ES-I3 (cell line): ENCODE data around the gene PALM.

ENCODE experiments used
- H3K36me3 ChIP-seq: 2 replicates; pipeline ENCODE4 v1.6.1; 2013; ENCODE audit warnings: mild to moderate bottlenecking, low read length, control low read depth, moderate library complexity; ENCODE audit not compliant: insufficient read depth
- H3K4me1 ChIP-seq: 2 replicates; pipeline ENCODE4 v1.6.1; 2013; ENCODE audit warnings: mild to moderate bottlenecking, control low read depth, low read length; ENCODE audit not compliant: insufficient read depth
- H3K9ac ChIP-seq: 2 replicates; pipeline ENCODE4 v1.6.1; 2013; ENCODE audit warnings: low read depth, mild to moderate bottlenecking, low read length, moderate library complexity
- H3K9me3 ChIP-seq: 2 replicates; pipeline ENCODE4 v1.6.1; 2013; ENCODE audit warnings: mild to moderate bottlenecking, low read length, moderate library complexity; ENCODE audit not compliant: control insufficient read depth, insufficient read depth

The PALM gene

DNA sequence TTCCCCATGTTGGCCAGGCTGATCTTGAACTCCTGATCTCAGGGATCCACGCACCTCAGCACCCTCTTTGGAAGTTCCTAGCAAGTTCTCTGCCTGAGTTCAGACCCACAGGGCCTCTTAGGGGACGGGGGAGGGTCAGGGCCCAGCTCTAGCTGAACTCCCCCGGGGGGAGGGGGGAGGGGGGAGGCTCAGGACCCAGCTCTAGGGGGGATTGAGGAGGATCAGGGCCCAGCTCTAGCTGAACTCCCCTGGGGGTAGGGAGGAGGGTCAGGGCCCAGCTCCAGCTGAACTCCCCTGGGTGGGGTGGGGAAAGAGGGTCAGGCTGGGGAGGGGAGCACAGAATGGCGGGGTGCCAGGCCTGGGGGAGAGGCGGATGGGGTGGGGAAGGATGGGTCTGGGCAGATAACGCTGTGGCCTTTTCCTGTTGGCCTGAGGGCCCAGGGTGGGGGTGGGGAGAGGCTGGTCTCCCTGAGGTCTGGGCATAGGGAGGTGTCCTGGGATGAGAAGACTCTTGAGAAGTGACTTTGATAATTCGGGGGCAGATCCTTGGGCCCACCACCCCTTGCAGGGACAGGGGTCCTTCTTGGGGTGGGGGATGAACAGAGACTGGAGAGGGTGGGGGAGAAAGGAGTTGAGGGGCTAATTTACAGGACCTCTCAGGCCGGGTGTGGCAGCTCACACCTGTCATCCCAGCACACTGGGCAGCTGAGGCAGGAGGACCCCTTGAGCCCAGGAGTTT, 83.0 kb downstream of the PALM start:
- no peaks in the 10 kb centered on the region for H3K36me3 ChIP-seq
- no peak overlapping the region for H3K9ac ChIP-seq
- H3K4me1 ChIP-seq: peaks cover 21% of the 10 kb centered on the region; the same call in 1 of the 2 replicates
- no peaks in the 10 kb centered on the region for H3K9me3 ChIP-seq

DNA sequence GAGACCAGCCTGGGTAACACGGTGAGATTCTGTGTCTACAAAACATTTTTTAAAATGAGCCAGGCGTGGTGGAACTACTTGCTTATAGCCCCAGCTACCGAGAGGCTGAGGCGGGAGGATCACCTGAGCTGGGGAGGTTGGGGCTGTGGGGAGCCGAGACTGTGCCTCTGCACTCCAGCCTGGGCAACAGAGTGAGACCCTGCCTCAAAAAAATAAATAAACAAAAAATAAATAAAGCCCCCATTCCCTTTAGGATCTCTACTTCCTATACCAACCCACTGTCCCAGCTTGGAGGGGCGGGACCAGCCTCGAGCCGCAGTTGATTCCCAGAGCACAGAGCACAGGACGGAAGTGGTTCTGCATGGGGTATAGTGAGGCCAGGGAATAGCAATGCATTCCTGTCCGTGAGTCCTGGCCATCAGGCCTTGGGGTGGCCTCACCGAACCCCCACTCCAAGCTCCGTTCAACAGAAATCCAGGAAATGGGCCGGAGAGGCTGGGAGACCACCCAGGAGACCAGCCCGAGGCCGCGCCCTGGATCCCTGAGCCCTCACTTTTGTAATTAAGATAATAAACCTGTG, 83.7 kb downstream of the PALM start:
- Histone ChIP-seq H3K9ac (no peak overlapping the region), H3K36me3 (no peaks in the 10 kb centered on the region), H3K4me1 (peaks cover 21% of the 10 kb centered on the region; the same call in 1 of the 2 replicates), H3K9me3 (no peaks in the 10 kb centered on the region)

DNA sequence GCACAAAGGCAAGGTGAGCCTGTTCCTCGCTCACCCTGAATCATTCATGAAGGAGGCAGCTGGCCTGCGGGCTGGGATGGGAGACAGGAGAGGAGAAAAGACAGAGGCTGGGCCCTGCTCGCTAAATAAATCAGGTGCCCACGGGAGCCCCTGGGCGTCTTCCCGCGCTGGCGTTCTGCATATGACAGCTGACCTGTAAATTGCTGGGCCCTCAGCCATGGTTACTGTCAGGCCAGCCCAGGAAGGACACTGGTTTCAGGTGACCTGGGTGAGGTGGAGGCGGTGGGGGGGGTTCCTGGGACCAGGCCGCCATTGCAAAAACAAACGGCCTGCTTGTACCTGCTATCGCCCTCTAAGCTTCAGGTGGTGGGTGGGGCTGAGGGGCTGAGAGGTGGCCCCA, 85.1 kb downstream of the PALM start:
- no peaks in the 10 kb centered on the region for H3K9me3 ChIP-seq
- H3K9ac ChIP-seq: no peak overlapping the region
- H3K36me3 ChIP-seq: no peaks in the 10 kb centered on the region
- H3K4me1 ChIP-seq: peaks cover 18% of the 10 kb centered on the region; the same call in 1 of the 2 replicates

DNA sequence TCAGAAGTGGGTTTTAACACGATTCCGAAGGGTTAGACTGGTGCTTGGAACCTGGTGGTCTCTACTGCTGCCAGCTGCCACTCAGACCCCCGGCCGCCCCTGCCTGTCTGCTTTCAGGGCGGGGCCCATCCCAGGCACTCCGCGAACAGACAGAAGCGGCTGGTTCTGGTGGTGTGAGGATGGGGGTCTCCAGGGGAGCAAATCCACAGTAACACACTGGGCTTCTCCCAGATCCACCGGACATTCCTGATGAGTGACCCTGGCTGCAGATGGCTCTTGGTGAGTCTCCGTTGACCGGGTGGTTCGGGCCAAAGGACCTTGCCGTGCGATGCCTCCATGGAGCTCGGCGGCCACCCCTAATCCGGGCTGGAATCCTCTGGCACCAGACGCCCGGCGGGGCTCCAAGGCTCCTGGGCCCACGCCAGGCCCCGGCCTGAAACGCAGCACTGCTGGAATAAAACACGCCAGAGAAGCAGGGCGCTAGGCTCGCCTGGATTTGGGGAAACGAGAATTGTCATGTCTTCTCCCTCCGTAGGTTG, 86.4 kb downstream of the PALM start:
- no peaks in the 10 kb centered on the region for H3K9me3 ChIP-seq
- H3K36me3 ChIP-seq: no peaks in the 10 kb centered on the region
- peaks cover 9% of the 10 kb centered on the region for H3K4me1 ChIP-seq
- H3K9ac ChIP-seq: no peak overlapping the region

DNA sequence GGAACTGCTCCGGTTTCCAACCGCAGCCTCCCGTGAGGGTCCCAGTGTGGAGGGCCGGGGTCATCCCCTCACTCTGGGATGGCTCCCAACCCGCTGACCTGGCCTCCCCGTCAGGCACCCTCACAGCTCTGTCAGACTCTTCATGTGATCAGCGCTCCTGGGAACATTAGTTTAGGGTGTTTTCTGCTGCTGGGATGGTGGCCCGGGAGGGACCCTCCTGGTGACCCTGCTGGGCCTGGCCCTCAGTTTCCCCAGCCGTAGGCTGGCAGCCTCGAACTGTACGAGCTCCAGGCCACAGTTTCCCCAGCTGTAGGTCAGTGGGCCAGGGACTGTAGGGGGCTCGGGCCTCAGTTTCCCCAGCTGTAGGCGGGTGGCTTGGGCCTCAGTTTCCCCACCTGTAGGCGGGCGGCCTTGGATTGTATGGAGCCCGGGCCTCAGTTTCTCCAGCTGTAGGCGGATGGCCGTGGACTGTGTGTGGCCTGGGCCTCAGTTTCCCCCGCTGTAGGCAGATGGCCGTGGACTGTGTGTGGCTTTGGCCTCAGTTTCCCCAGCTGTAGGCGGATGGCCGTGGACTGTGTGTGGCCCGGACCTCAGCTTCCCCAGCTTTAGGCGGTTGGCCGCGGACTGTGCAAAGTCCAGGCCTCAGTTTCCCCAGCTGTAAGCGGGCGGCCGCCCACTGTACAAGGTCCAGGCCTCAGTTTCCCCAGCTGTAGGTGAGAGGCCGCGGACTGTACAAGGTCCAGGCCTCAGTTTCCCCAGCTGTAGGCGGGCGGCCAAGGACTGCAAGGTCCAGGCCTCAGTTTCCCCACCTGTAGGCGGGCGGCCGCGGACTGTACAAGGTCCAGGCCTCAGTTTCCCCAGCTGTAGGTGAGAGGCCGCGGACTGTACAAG, 87.2 kb downstream of the PALM start:
- Histone ChIP-seq H3K9ac (no peak overlapping the region; the same call in 1 of the 2 replicates), H3K36me3 (0 out of 2 replicates have a peak, but pooled peaks cover 1% of the 10 kb centered on the region), H3K9me3 (no peaks in the 10 kb centered on the region), H3K4me1 (peaks cover 16% of the 10 kb centered on the region)

DNA sequence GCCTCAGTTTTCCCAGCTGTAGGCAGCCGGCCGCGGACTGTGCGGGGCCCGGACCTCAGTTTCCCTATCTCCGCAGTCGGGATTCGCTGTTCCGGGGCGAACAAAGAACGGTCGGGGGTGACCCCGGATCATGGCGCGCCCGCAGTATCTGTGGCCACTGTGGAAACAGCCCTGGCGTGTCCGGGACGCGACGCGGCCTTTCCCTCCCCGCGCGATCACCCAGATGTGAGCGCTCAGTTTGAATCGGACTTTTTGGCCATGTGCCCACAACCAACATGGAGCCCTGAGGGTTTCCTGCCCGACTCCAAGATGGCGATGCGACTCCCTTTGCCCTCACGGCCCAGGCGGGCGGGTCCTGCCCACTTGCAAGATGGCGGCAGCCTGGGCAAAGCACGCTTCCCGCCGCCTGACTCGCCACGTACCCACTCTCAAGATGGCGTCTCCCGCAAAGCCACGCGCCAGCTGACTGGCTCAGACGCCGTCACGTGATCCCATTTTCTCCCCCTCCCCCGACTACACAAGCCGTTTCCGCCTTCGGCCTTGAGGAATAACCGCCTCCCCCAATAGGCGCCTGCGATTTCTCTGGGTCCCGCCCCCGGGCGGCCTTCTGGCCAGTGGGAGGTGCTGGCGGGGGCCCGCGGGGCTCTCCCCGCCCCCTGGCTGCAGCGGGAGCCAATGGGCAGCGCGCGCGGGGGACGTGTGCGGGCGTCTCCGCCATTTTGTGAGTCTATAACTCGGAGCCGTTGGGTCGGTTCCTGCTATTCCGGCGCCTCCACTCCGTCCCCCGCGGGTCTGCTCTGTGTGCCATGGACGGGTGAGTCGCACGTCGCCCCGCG, 88.2 kb downstream of the PALM start, which contains the start of gene PTBP1:
Gene PTBP1, plus strand, starts transcription at position 761 of the 836 bp plus-strand sequence. Its CDS starts 46 bp downstream, at position 807.
- Histone ChIP-seq H3K9ac (peak within 1 kb of the TSS; percentile 93), H3K9me3 (no peaks in the 10 kb centered on the region), H3K36me3 (0 out of 2 replicates have a peak, but pooled peaks cover 3% of the 10 kb centered on the region), H3K4me1 (peaks cover 14% of the 10 kb centered on the region)
